Measurements from ENCODE around the gene MYO18A. TPM values are rescaled to one million over a fixed set of nuclear protein-coding genes. Genes with fewer than 3 reads are reported as not detected.

The MYO18A gene
- total RNA-seq, 2 donors from 2014 or later, result 106 to 332 TPM

DNA sequence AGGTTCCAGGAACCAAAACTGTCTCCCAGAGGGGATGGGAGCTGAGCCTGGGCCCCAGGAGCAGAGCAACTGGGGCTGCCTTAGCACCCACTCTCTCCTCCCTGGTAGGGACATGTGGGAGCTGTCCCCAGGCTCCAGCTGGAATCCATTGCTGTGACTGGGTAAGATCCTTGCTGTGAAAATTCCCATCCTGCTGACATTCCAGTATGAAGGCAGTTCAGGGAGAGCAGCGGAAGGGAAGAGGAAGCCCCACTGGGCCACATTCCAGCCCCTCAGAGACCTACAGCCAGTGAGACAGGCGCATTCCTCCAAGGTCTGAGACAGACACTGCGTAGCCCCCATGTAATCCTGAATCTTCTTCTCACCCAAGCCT, 24.2 kb downstream of the MYO18A start:
- Histone ChIP-seq H3K9me3 (no peaks in the 10 kb centered on the region), H3K27me3 (replicated peaks; ENCODE audit: insufficient read depth) (no peaks in the 10 kb centered on the region), H3K4me3 (no peak overlapping the region), H3K27ac (peak overlapping the region; percentile 6 to 40), H3K36me3 (no peaks in the 10 kb centered on the region), H3K4me1 (ENCODE audit: control insufficient read depth in 1 of 2, low read depth in 2 of 2) (peaks cover 27 to 55% of the 10 kb centered on the region in 2 donors)
- DNase-seq (ENCODE audit: low spot score) (no peak), ATAC-seq (ENCODE audit: insufficient number of reproducible peaks, low FRiP score, low read depth) (no peak)
- TF ChIP-seq CTCF (IDR thresholded peaks at IDR 0.05), result no peak

DNA sequence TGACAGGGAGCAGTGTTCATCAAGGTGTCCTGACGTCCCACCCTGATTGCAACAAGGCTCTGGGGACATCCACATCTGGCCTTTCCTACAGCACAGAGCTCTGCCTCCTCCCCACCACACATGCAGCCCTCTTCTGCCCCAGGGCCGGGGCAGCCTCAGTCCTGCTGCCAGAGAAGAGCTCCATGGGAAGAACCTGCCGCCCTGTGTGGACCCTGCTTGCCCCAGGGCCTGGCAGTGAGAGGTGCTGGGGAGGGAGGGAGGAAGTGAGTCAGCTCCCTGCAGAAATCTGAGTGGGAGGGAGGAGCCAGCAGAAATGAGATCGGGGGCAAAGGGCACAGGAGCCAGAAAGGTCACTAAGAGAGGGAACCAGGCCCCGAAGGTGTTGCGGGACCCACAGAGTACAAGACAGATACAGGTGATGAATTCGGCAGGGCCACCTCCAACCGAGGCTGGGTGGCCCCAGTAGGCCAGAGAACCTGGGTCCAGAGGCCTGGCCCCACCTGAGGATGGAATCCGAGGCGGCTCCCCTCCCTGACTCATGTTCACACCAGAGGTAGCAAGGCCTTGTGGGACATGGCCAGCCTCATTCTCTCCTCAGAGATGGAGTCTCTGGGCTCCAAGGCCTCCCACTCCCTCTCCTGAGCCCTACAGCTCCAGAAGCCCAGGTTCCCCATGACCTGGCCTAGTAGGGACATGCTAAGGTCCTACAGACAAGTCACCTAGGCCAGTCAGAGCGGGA, 24.8 kb downstream of the MYO18A start:
- no peaks in the 10 kb centered on the region for H3K27me3 ChIP-seq (replicated peaks; ENCODE audit: insufficient read depth)
- peaks cover 27 to 55% of the 10 kb centered on the region in 2 donors for H3K4me1 ChIP-seq (ENCODE audit: control insufficient read depth in 1 of 2, low read depth in 2 of 2)
- no peaks in the 10 kb centered on the region for H3K9me3 ChIP-seq
- ATAC-seq (ENCODE audit: insufficient number of reproducible peaks, low FRiP score, low read depth) (no peak), DNase-seq (ENCODE audit: low spot score) (no peak)
- peak overlapping the region; percentile 6 to 40 for H3K27ac ChIP-seq
- no peaks in the 10 kb centered on the region for H3K36me3 ChIP-seq
- TF ChIP-seq CTCF (IDR thresholded peaks at IDR 0.05), result no peak
- peak overlapping the region; percentile 28 for H3K4me3 ChIP-seq

DNA sequence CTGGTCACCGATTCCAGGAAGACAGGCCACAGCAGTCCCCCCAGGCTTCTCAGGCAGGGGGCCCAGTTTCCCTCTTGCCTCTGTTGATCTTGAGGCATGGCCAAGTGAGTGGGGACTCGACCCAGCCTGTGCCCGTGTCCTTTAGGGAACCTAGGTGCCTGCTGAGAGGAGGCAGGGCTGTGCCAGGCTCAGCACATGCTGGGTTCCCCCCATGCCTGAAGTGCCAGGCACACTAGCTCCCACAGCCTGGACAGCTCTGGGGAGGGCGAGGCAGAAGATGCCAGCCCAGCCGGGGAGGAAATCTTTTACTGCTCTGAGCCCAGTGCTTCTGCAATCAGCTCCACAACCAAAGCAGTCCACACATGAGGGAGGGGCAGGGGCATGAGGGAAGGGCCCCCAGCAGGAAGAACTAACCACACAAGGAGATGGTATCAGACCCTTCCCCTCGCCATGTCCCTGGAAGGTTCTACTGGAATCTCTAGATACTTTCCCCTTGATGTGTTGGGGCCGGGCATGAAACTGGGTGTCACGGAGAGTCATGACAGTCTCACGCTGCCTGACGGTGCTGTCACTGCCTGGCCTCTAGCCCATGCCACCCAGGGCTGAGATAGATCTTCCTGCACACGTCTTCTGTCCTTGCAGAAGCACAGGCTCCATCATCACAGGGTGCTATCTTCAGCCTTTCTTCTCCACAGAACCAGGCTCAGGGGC, 25.5 kb downstream of the MYO18A start:
- no peak for DNase-seq (ENCODE audit: low spot score)
- H3K4me1 ChIP-seq (ENCODE audit: control insufficient read depth in 1 of 2, low read depth in 2 of 2), result peaks cover 26 to 55% of the 10 kb centered on the region in 2 donors
- H3K4me3 ChIP-seq, result peak overlapping the region; percentile 28
- no peaks in the 10 kb centered on the region for H3K9me3 ChIP-seq
- ATAC-seq (ENCODE audit: insufficient number of reproducible peaks, low FRiP score, low read depth), result no peak
- peak overlapping the region; percentile 6 to 40 for H3K27ac ChIP-seq
- H3K27me3 ChIP-seq (replicated peaks; ENCODE audit: insufficient read depth), result no peaks in the 10 kb centered on the region
- TF ChIP-seq CTCF (IDR thresholded peaks at IDR 0.05), result no peak
- H3K36me3 ChIP-seq, result no peaks in the 10 kb centered on the region

DNA sequence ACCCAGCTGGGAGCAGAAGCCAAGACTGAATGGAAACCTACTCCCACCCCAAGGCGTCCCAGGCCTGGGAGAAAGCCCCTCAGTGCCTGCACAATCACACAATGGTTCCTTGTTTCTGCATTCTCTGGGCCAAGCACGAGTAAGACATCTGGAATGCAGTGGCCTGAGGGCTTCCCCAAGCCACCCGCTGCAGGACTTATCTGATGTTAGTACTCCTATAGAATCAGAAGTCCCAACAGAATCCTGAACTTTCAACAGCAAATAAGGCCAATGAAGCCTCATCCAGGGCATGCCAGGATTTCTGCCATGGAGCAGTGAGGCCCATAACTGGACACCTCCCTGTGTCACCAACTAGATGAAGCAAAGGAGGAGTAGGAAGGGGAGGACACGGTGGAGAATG, 28.6 kb downstream of the MYO18A start:
- ATAC-seq (ENCODE audit: insufficient number of reproducible peaks, low FRiP score, low read depth) (no peak), DNase-seq (ENCODE audit: low spot score) (no peak)
- Histone ChIP-seq H3K36me3 (no peaks in the 10 kb centered on the region), H3K27ac (no peak overlapping the region), H3K9me3 (no peaks in the 10 kb centered on the region), H3K27me3 (replicated peaks; ENCODE audit: insufficient read depth) (no peaks in the 10 kb centered on the region), H3K4me1 (ENCODE audit: control insufficient read depth in 1 of 2, low read depth in 2 of 2) (peaks cover 33 to 44% of the 10 kb centered on the region in 2 donors), H3K4me3 (no peak overlapping the region)
- no peak for TF ChIP-seq CTCF (IDR thresholded peaks at IDR 0.05)

GRCh38 chr17:29150161-29150560, 30.0 kb downstream of the MYO18A start:
- no peak for TF ChIP-seq CTCF (IDR thresholded peaks at IDR 0.05)
- Histone ChIP-seq H3K36me3 (no peaks in the 10 kb centered on the region), H3K9me3 (no peaks in the 10 kb centered on the region), H3K4me3 (no peak overlapping the region), H3K27ac (peak overlapping the region in 1 of 2 donors; percentile 72), H3K27me3 (replicated peaks; ENCODE audit: insufficient read depth) (no peaks in the 10 kb centered on the region), H3K4me1 (ENCODE audit: control insufficient read depth in 1 of 2, low read depth in 2 of 2) (peaks cover 22 to 37% of the 10 kb centered on the region in 2 donors)
- no peak for ATAC-seq (ENCODE audit: insufficient number of reproducible peaks, low FRiP score, low read depth)
- DNase-seq (ENCODE audit: low spot score), result no peak

Measured in thoracic aorta (tissue), 2 donors.